ENCODE measurements around the gene C3orf70.

DNA sequence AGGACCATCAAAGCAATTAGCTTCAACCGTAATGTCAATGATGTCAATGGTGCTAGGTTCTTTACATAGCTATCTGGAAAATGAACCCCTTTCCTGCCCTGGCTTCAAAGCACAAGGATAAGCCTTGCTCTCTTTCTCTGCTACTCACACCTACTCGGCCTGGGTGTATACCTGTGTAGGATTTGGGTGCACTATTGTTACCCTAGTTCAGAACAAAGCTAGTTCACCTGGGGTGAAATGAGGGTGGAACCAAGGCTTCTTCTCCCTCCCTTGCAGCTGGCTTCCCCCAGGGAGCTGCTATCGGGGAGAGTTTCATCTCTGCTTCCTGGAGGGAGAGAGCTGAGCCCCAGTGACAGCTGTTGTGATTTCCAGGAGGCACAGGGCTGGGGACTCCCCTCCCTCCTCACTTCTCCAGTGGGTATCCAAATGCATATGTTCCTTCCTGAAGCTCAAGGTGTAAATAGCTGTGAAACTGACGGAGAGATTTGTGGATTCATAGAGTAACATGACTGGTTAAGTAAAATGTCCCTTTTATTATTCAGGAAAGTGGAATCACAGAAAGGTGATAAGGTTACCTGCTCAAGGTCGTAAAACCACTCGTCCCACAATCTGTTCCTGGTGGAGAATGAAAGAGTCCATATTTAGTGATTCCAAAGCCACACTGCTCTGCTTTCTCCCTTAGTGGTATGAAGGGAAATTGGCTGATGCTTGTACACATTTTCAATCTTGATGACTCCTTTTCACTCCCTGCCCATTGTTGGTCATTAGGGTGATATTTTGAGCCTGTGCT lies 11.8 kb upstream of the C3orf70 start:
- TF ChIP-seq, protein P1, sequence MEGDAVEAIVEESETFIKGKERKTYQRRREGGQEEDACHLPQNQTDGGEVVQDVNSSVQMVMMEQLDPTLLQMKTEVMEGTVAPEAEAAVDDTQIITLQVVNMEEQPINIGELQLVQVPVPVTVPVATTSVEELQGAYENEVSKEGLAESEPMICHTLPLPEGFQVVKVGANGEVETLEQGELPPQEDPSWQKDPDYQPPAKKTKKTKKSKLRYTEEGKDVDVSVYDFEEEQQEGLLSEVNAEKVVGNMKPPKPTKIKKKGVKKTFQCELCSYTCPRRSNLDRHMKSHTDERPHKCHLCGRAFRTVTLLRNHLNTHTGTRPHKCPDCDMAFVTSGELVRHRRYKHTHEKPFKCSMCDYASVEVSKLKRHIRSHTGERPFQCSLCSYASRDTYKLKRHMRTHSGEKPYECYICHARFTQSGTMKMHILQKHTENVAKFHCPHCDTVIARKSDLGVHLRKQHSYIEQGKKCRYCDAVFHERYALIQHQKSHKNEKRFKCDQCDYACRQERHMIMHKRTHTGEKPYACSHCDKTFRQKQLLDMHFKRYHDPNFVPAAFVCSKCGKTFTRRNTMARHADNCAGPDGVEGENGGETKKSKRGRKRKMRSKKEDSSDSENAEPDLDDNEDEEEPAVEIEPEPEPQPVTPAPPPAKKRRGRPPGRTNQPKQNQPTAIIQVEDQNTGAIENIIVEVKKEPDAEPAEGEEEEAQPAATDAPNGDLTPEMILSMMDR (IDR thresholded peaks at IDR 0.05): no peak
- no peak for TF ChIP-seq POLR2A (IDR thresholded peaks at IDR 0.05)
